GM19239 (cell line): ENCODE results near the gene FANCM.
"Not testable (repeated sequence)": the region's sequence is repeated elsewhere in the genome, so short reads cannot be mapped to it uniquely, and the experiment has no call there.

Experiments used
- DNase-seq: peaks from one replicate; pipeline ENCODE4 v3.0.0; 2011; ENCODE audit warnings: low spot score; ENCODE audit not compliant: insufficient read length
- FAIRE-seq: peaks from 2 replicates; lab custom pipeline; 2011; peaks lifted over from hg19 to GRCh38; lab: Jason Lieb, UNC

The FANCM gene

GRCh38 chr14:45140661-45141187 lies 5.0 kb downstream of the FANCM start:
- FAIRE-seq (no peak), DNase-seq (no peak)

DNA sequence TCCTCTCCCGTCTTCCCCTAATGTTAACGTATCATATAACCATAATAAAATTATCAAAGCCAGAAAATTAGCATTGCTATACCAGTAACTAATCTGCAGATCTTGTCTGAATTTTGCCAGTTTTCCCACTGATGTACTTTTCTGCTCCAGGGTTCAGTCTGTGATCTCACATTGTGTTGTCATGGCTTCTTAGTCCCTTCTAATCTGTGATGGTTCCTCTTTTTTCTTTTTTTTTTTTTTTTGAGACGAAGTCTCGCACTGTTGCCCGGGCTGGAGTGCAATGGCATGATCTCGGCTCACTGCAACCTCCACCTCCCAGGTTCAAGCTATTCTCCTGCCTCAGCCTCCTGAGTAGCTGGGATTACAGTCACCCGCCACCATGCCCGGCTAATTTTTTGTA lies 6.4 kb downstream of the FANCM start:
- FAIRE-seq, DNase-seq: not testable (repeated sequence)

DNA sequence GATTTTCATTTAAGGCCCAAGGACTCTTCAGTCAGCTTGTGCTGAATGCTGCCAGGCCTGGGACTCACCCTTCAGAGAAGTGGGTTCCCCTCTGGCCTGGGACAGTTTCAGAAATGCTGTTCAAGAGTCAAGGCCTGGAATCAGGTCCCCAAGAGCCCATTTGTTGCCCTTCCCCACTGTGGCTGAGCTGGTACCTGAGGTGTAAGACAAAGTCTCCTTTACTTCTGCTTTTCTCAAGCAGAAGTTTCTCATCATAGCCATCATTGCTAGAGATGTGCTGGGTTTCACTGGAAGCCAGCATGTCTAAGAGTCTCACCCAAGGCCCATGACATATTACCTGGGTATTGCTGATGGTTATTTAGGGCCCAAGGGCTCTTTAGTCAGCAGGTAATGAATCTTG lies 8.9 kb downstream of the FANCM start:
- no peak for DNase-seq

DNA sequence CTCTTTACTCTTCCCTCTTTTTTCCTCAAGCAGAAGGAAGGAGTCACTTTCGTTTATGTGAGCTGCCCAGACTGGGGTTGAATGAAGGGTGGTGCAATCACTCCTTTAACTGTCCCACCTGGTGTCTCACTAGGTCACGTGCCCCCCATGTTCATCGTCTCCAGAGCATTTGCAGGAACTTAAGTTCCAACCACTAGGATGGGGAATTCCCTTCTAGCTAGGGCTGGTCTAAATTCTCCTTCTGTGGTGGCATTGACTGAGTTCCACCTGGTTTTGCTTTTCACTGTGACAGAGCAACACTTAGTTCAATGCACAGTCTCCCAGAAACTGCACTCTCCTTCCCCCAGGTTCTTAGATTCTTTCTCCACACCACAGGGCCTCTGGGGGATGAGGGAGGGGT lies 9.5 kb downstream of the FANCM start:
- FAIRE-seq (no peak), DNase-seq (no peak)

More for the DNA sequence above, 8.9 kb downstream of the FANCM start:
- FAIRE-seq = no peak

DNA sequence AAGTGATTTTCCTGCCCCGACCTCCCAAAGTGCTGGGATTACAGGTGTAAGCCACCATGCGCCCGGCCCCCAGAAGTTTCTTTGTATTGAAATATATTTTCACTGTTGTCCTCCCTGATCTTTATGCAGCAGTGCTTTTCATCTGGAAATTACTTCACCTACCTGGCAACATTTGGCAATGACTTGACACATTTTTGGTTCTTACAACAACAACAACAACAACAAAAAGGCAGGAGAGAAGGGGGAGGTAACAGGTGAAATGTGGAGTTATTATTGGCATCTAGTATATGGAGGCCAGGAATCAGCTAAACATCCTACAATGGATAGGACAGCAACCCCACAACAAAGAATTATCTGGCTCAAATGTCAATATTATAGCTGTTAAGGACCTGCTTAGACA lies 13.9 kb downstream of the FANCM start:
- no peak for DNase-seq
- FAIRE-seq = no peak

GRCh38 chr14:45150386-45150890 lies 14.7 kb downstream of the FANCM start:
- DNase-seq (no peak), FAIRE-seq (no peak)

GRCh38 chr14:45156067-45156466 lies 20.3 kb downstream of the FANCM start:
- FAIRE-seq = no peak
- no peak for DNase-seq

DNA sequence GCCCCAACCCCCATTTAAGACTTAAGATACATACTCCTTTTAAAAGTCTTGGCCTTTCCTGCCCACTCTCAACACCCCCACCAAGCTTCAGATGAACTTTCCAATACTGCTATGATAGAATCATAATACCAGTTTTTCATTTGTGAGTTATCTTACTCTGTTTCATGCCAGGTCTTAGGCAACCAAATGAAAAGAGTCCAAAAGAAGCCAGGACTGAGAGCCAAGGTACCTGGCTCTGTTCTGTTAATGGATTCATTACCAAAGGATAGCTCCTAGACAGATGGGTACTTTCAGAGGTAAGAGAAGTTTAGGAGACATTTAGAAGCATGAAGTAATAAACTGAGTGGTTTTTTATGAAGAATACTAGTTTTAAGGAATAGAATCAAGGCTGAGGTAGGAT lies 34.2 kb downstream of the FANCM start:
- DNase-seq (no peak), FAIRE-seq (no peak)

- DNase-seq (no peak), FAIRE-seq (no peak)
Measured at GRCh38 chr14:45177076-45177475, 41.3 kb downstream of the FANCM start.

GRCh38 chr14:45181329-45181728 lies 45.6 kb downstream of the FANCM start:
- FAIRE-seq (no peak), DNase-seq (no peak)

DNA sequence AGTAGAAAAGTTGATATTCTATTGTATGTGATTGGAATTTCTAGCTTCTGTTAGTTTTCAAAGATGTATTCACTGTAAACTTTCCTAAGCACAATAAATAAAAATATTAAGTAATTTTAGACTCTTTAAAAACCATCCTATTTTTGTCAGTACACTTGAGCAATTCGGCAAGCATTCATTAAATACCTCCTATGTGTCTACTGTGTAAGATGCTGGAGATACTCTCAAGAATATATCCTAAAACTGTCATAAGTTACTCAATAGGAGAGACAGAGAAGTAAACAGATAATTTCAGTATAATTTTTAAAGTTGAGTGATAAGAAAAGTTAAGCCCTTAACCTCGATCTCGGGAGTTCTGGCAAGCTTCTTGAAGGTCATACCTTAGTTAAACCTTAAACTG lies 46.1 kb downstream of the FANCM start:
- no peak for DNase-seq
- no peak for FAIRE-seq

GRCh38 chr14:45185100-45185814 lies 49.5 kb downstream of the FANCM start:
- no peak for FAIRE-seq
- no peak for DNase-seq

DNA sequence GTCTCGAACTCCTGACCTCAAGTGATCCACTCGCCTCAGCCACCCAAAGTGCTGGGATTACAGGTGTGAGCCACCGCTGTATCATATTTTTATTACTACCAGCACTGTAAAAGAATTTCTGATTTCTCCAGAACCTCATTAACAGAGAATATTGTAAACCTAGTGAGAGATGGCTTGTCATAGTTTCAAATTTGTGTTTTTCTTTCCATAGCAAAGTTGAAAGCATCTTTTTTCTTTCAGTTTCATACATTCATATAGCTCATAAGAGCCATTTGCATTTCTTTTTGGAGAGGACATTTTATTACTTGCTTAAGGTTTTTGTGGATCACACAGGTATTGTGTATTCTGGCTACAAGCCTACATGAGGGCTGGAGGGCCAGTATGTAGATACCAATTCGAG lies 59.2 kb downstream of the FANCM start:
- no peak for FAIRE-seq

DNA sequence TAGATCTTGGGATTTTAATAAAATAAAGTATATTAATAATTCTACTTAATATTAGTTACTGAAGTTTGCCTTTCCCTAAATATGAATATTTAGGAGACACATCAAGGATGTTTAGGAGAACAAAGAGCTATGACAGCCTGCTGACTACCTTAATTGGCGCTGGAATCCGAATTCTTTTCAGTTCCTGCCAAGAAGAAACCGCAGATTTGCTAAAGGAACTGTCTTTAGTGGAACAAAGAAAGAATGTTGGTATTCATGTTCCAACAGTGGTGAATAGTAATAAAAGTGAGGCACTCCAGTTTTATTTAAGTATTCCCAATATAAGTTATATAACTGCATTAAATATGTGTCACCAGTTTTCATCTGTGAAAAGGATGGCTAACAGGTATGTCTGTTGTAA lies 62.8 kb downstream of the FANCM start:
- no peak for FAIRE-seq
- no peak for DNase-seq

More for the DNA sequence above, 59.2 kb downstream of the FANCM start:
- DNase-seq = no peak

DNA sequence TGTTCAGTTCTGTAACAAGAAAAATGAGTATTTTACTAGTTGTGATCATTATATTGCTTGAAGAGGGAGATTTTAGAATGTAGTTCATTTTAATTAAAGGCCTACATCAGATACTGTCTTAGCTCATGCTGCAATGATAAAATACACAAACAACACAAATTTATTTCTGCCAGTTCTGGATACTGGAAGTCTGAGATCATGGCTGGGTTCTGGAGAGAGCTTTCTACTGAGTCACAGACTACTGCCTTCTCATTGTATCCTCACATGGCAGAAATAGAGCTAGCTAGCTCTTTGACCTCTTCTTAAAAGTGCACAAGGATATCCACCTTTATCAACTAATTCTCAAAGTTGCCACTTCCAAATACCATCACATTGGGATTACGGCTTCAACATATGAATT lies 63.5 kb downstream of the FANCM start:
- DNase-seq = no peak
- FAIRE-seq = no peak

DNA sequence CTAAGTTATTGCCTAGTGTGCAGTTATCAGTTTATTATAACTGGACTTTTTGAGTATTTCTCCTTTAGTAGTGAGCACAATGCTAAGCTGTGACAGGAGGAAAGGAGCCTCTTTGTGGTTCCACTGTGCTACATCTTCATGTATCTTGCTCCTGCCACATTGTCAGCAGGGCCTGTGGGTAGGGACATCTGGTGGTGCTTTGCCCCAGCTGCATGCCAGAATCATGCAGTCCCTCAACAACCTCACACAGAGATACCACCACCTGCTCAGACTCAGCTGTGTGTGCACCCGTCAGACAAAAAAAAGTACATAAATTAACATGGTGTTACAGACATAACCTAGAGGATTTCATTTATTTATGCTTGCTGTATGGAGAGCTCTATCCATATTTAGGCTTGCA lies 66.2 kb downstream of the FANCM start:
- no peak for FAIRE-seq

DNA sequence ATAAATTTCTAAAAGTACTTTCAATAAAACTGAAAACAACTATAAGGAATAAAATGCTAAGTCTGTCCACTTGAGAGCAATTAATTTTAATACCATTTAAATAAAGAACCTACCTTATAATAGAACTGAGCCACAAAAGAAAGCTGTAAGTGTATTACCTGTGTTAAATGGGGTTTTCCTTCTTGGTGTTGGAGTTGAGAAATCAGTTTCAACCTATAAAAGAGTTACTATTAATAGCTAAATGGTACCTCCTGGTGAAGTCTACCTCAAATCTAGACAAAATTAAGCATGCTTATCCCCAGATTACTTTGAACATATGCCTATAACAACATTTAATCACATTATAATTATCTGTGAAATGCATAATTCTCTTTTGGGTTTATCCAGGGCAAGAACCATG lies 68.5 kb downstream of the FANCM start:
- DNase-seq (no peak), FAIRE-seq (no peak)

More for the DNA sequence above, 66.2 kb downstream of the FANCM start:
- no peak for DNase-seq

DNA sequence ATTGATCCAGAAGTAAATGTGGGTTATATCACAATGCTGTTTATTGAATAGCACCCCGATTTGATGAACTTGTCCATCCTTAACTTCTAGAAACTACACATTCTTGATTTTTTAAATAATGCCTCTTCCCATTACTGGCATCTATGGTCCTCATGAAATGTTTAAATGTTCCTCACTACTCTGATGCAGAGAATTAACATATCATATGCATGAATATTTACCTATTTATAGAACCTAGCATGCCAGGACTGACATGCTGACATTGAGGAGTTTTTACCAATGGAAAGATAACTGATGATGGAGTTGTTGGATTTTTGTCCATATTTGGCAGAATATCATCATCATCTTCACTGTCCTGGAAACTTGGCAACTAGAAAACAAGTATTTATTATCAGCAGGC lies 74.4 kb downstream of the FANCM start:
- no peak for FAIRE-seq
- no peak for DNase-seq

GRCh38 chr14:45211295-45211694 lies 75.6 kb downstream of the FANCM start:
- no peak for FAIRE-seq

DNA sequence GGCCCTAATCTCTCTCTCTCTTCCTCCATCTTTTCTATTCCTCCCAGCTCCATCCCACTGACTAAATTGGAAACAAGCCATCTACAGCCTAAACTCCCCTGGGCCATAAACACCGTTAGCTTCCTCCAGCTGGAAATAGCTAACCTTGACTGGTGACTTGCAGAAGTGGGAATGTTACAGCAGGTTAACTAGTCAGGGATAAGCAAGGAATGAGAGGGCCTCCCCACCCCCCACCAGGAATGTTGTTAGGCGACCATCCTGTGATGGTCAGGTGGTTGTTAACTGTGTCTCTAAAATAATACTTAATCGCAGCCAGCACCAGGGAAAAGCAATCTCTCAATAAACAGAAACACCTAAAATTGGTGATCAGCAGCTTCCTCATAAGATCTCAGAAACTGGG lies 76.5 kb downstream of the FANCM start:
- FAIRE-seq (no peak), DNase-seq (no peak)

More at GRCh38 chr14:45211295-45211694, 75.6 kb downstream of the FANCM start:
- DNase-seq = no peak

DNA sequence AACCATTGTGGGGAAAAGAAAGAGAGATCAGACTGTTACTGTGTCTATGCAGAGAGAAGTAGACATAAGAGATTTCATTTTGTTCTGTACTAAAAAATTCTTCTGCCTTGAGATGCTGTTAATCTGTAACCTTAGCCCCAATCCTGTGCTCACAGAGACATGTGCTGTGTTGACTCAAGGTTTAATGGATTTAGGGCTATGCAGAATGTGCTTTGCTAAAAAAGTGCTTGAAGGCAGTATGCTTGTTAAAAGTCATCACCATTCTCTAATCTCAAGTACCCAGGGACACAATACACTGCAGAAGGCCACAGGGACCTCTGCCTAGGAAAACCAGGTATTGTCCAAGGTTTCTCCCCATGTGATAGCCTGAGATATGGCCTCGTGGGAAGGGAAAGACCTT lies 78.0 kb downstream of the FANCM start:
- DNase-seq, FAIRE-seq: not testable (repeated sequence)

GRCh38 chr14:45214341-45214740 lies 78.6 kb downstream of the FANCM start:
- not testable (repeated sequence) for FAIRE-seq, DNase-seq
